ENCODE data around the gene ACTN1.

ACTN1 gene

GRCh38 chr14:68885226-68886108 lies 93.6 kb downstream of the ACTN1 start:
- DNase-seq, result no peak

- peak in 1 of 14 donors; percentile 43 for DNase-seq
Observed at GRCh38 chr14:68884031-68885030, 94.8 kb downstream of the ACTN1 start.

GRCh38 chr14:68882235-68882634 lies 96.9 kb downstream of the ACTN1 start:
- DNase-seq, result no peak

GRCh38 chr14:68881396-68881795 lies 97.7 kb downstream of the ACTN1 start:
- DNase-seq, result no peak

GRCh38 chr14:68880581-68881105 lies 98.5 kb downstream of the ACTN1 start:
- DNase-seq, result no peak

GRCh38 chr14:68879841-68880575 lies 99.1 kb downstream of the ACTN1 start:
- no peak for DNase-seq

- DNase-seq, result no peak
Observed at GRCh38 chr14:68879321-68879781, 99.8 kb downstream of the ACTN1 start.

GRCh38 chr14:68878908-68879307 lies 100.2 kb downstream of the ACTN1 start:
- DNase-seq, result no peak

- DNase-seq, result no peak
Observed at GRCh38 chr14:68877993-68878575, 101.0 kb downstream of the ACTN1 start.

- no peak for DNase-seq
Observed at GRCh38 chr14:68876976-68877375, 102.1 kb downstream of the ACTN1 start.

- no peak for DNase-seq
Observed at GRCh38 chr14:68874746-68875155, 104.4 kb downstream of the ACTN1 start.

GRCh38 chr14:68873376-68873775 lies 105.7 kb downstream of the ACTN1 start:
- no peak for DNase-seq

GRCh38 chr14:68871392-68871791 lies 107.7 kb downstream of the ACTN1 start:
- DNase-seq, result no peak

- DNase-seq, result no peak
Observed at GRCh38 chr14:68866991-68867533, 112.0 kb downstream of the ACTN1 start.

- DNase-seq, result no peak
Observed at GRCh38 chr14:68865542-68865941, 113.6 kb downstream of the ACTN1 start.

GRCh38 chr14:68864361-68864750 lies 114.7 kb downstream of the ACTN1 start:
- no peak for DNase-seq

- DNase-seq, result no peak
Observed at GRCh38 chr14:68863610-68864360, 115.3 kb downstream of the ACTN1 start.

GRCh38 chr14:68862954-68863594 lies 116.0 kb downstream of the ACTN1 start:
- DNase-seq, result peak in 9 of 14 donors; percentile 6 to 41 (median 26)

GRCh38 chr14:68860771-68861170 lies 118.3 kb downstream of the ACTN1 start:
- DNase-seq, result no peak

GRCh38 chr14:68857516-68858070 lies 121.5 kb downstream of the ACTN1 start:
- no peak for DNase-seq

Measured in C1 segment of cervical spinal cord (tissue), 14 donors.